GM19467 (cell line): ENCODE results near the gene SLC6A16.
"Not testable (repeated sequence)": the region's sequence is repeated elsewhere in the genome, so short reads cannot be mapped to it uniquely, and the experiment has no call there.

Experiments used
- ATAC-seq: cut with Tn5 transposase; IDR thresholded peaks from one replicate; pipeline ENCODE4 v1.9.1; 2021; ENCODE audit warnings: mild to moderate bottlenecking, moderate library complexity; ENCODE audit not compliant: unreplicated experiment

SLC6A16 gene

GRCh38 chr19:49331616-49332055 lies 6.6 kb upstream of the SLC6A16 start:
- ATAC-seq = peak; percentile 46

GRCh38 chr19:49331187-49331586 lies 6.2 kb upstream of the SLC6A16 start:
- ATAC-seq = not testable (repeated sequence)

- ATAC-seq = no peak
Measured at GRCh38 chr19:49328741-49329140, 3.8 kb upstream of the SLC6A16 start.

GRCh38 chr19:49327878-49328544 lies 3.0 kb upstream of the SLC6A16 start:
- no peak for ATAC-seq

- no peak for ATAC-seq
Measured at GRCh38 chr19:49326165-49326704, 1.2 kb upstream of the SLC6A16 start.

DNA sequence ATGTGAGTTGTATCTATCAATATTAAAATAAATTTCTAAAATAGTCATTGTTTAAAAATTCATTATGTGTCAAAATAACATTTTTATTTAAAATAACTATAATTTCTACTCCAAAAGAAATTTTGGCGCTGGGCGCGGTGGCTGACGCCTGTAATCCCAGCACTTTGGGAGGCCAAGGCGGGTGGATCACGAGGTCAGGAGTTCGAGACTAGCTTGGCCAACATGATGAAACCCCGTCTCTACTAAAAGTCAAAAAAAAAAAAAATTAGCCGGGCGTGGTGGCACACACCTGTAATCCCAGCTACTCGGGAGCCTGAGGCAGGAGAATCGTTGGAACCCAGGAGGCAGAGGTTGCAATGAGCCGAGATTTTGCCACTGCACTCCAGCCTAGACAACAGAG lies 765 bp upstream of the SLC6A16 start:
- not testable (repeated sequence) for ATAC-seq

DNA sequence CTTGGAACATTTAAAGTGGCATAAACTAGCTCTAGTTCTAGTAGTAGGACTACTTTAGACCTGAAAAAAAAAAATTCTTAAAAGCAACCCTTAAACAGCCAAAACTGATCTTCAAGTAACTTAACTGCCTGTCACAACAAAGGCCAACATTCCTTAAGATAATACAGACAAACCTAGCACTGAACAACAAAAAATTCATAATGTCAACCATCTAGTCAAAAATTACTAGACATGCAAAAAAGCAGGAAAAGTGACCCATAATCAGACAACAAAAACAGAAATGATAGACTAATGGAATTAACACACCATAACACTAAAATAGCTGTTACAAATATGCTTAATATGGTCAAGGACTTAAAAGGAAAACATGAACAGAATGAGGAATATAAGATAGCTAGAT lies 6.7 kb downstream of the SLC6A16 start:
- ATAC-seq = no peak

- ATAC-seq = no peak
Measured at GRCh38 chr19:49316284-49316683, 8.7 kb downstream of the SLC6A16 start.

- no peak for ATAC-seq
Measured at GRCh38 chr19:49315111-49315510, 9.9 kb downstream of the SLC6A16 start.

- no peak for ATAC-seq
Measured at GRCh38 chr19:49309087-49309486, 15.9 kb downstream of the SLC6A16 start.

DNA sequence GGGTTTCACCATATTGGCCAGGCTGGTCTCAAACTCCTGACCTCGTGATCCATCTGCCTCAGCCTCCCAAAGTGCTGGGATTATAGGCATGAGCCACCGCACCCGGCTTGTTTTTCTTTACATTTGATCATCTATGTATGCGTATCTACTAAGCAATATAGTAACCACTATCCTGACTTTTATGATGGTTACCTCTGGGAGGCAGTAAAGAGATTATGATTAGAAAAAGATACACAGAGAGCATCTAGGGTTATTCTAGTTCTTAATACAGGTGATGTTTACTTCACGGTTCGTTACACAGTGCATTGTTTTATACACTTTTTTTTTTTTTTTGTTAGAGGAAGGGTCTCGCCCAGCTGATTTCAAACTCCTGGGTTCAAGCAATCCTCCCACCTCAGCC lies 18.3 kb downstream of the SLC6A16 start:
- ATAC-seq = not testable (repeated sequence)

GRCh38 chr19:49301866-49302252 lies 23.1 kb downstream of the SLC6A16 start:
- no peak for ATAC-seq

DNA sequence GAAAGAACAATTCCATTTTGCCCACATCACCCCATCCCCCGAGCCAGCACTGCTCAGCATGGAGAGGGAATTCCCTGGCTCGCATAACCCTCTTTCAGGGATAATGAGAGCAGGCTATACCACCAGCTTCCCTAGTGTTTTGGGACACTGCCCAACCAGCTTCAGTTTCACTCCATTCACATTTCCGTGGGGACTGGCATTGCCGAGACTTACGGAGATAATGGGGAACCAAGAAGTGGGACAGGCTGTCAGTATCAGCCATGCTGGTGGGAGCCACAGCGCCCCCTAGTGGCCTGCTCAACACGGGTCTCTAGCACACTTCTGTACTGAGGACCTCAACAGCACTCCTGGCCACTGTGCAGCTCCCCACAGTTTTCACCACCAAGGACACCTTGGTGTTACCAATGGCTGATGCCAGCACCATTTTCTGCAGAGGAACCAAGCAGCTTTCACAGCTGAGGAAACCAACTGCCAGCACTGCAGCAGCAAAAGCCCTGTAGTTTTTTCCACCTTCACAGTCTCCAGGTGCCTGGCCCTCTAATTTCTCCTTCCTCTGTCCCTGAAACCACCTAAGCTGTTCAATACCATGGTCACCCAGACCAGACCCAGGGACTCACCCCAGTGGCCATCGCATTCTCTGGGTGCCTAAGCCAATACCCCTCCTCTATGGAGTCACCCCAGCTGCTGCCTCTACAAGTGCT lies 23.7 kb downstream of the SLC6A16 start:
- no peak for ATAC-seq

- not testable (repeated sequence) for ATAC-seq
Measured at GRCh38 chr19:49298653-49299052, 26.3 kb downstream of the SLC6A16 start.

GRCh38 chr19:49297403-49297802 lies 27.6 kb downstream of the SLC6A16 start:
- no peak for ATAC-seq

DNA sequence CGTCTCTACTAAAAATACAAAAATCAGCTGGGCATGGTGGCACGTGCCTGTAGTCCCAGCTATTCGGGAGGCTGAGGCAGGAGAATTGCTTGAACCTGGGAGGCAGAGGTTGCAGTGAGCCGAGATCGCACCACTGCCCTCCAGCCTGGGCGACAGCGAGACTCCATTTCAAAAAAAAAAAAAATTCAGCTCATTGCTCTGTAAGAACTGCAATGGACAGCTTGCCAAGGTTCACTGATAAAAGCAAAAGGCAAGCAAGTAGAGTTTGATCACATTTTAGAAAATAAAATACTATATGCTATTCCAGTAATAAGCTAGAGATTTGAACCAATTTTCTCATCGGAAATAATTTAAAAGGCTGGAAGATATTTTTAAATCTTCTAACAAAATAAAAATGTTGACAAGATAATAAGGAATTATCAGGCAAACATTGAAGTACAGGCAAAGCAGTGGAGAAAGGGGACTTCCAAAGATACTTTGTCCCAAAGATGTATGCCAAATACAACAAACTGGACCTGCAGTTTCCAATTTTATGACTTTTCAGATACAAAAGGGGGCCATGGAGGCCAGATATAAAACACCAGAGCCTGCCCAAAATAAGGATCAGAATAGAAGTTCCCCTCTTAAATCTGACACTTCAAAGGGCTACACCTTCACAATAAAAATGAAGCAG lies 29.6 kb downstream of the SLC6A16 start:
- ATAC-seq = no peak

DNA sequence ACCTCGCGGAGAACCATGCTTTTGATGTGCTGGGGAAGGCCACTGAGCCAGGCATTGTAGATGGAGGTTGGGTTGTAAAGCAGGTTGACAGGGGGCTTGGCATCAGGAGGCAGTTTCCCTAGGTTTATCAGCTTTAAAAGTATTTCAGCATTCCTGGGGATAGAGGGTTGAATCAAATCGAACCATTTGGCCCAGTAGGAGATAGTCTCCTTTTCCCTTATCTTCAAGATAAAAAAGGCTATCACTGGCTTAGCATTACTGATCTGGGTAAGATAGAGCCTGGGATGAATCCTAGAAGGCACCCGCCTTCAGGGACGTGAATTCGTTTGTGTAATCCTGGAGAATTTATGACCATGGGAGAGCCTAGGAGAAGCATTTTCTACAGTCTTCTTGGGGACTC lies 30.6 kb downstream of the SLC6A16 start:
- ATAC-seq = no peak

DNA sequence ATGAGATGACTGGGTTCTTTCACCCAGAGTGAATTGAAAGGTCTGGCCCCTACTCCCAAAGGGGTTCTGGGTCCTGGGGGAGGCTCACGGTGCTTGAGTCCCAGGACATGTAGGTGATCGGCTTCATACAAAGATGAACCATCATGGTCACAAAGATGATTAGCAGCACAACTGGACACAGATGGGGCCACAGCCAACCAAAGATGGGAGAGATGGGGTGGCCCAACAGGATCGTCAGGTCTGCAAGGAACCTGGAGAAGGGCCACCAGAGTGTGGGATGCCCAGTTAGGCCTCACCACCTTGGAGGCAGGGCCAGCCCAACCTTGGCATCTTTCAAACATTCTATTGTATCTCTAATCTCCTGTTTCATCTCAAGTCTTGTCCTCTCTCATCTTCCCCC lies 34.5 kb downstream of the SLC6A16 start:
- ATAC-seq = no peak

- not testable (repeated sequence) for ATAC-seq
Measured at GRCh38 chr19:49289286-49289685, 35.7 kb downstream of the SLC6A16 start.

DNA sequence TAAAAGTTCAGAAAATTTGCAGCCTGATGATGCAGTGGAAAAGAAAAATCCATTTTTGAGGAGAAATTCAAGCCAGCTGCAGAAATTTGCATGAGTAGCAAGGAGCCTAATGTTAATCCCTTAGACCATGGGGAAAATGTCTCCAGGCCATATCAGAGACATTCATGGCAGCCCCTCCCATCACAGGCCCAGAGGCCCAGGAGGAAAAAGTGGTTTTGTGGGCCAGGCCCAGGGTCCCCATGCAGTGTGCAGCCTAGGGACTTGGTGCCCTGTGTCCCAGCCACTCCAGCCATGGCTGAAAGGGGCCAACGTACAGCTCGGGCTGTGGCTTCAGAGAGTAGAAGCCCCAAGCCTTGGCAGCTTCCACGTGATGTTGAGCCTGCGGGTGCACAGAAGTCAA lies 36.8 kb downstream of the SLC6A16 start:
- ATAC-seq = not testable (repeated sequence)

GRCh38 chr19:49287141-49287770 lies 37.7 kb downstream of the SLC6A16 start:
- no peak for ATAC-seq
